HL-60 (cell line): ENCODE data around the gene MRPS7.

Source experiments
- DNase-seq, 2 experiments: peaks; one replicate each; pipeline ENCODE4 v3.0.0-alpha.2; 2010 to 2020; ENCODE audit warnings: low read depth in 1 of 2, low spot score in 1 of 2
- H3K27ac ChIP-seq: fragments of 250-450 bp; sonication (Bioruptor Pico); replicated peaks from 2 replicates; pipeline ENCODE4 v1.5.1; 2020; ENCODE audit warnings: mild to moderate bottlenecking, moderate library complexity
- H3K27me3 ChIP-seq: fragments of 250-450 bp; sonication (Bioruptor Pico); 2 replicates; pipeline ENCODE4 v1.5.1; 2021; ENCODE audit warnings: mild to moderate bottlenecking, moderate library complexity; ENCODE audit not compliant: insufficient read depth, poor library complexity, severe bottlenecking
- H3K4me3 ChIP-seq: replicated peaks from 2 replicates; pipeline ENCODE4 v1.5.1; 2011; ENCODE audit warnings: mild to moderate bottlenecking, control low read depth, low read length; ENCODE audit not compliant: insufficient read depth
- CTCF ChIP-seq: IDR thresholded peaks from one replicate; pipeline ENCODE4 v1.5.1; 2011; ENCODE audit warnings: low read length, control low read depth, inconsistent platforms; ENCODE audit not compliant: insufficient read depth
- GABPA ChIP-seq: IDR thresholded peaks from 2 replicates; pipeline ENCODE4 v1.6.1; 2012; ENCODE audit warnings: low read depth
- POLR2AphosphoS5 ChIP-seq: IDR thresholded peaks from 2 replicates; pipeline ENCODE4 v1.6.1; 2012; ENCODE audit warnings: low read depth
- REST ChIP-seq: IDR thresholded peaks from 2 replicates; pipeline ENCODE4 v1.6.1; 2012; ENCODE audit warnings: low read depth; ENCODE audit not compliant: insufficient replicate concordance
- SPI1 ChIP-seq: IDR thresholded peaks from 2 replicates; pipeline ENCODE4 v1.6.1; 2012; ENCODE audit warnings: low read depth, mild to moderate bottlenecking, borderline replicate concordance

The MRPS7 gene

GRCh38 chr17:75267411-75268232, 5.9 kb downstream of the MRPS7 start:
- H3K27me3 ChIP-seq: no peaks in the 10 kb centered on the region
- TF ChIP-seq POLR2AphosphoS5 (peak; percentile 63), SPI1 (no peak)
- no peak overlapping the region for H3K4me3 ChIP-seq
- peak overlapping the region; percentile 76 for H3K27ac ChIP-seq
- DNase-seq: peak; percentile 70 to 73

- Histone ChIP-seq H3K4me3 (peak overlapping the region; percentile 74), H3K27ac (peak overlapping the region; percentile 88), H3K27me3 (no peaks in the 10 kb centered on the region)
- DNase-seq: no peak
- TF ChIP-seq REST (no peak), POLR2AphosphoS5 (no peak), CTCF (no peak)
Observed at GRCh38 chr17:75269844-75270217, 8.2 kb downstream of the MRPS7 start.

GRCh38 chr17:75270218-75270965, 8.7 kb downstream of the MRPS7 start:
- Histone ChIP-seq H3K27me3 (no peaks in the 10 kb centered on the region), H3K4me3 (peak overlapping the region; percentile 74), H3K27ac (peak overlapping the region; percentile 88)
- DNase-seq: peak; percentile 73 to 86
- peak; percentile 33 for TF ChIP-seq REST
- TF ChIP-seq GABPA: no peak
- peak; percentile 0 for TF ChIP-seq CTCF
- TF ChIP-seq POLR2AphosphoS5: peak; percentile 67

GRCh38 chr17:75270966-75271232, 9.2 kb downstream of the MRPS7 start, which contains the start of gene MIF4GD:
Gene MIF4GD, minus strand, starts transcription at chr17:75271231. Its CDS starts 1,036 bp downstream, at chr17:75270195.
- Histone ChIP-seq H3K4me3 (peak within 1 kb of the TSS; percentile 74), H3K27me3 (no peaks in the 10 kb centered on the region), H3K27ac (peak within 1 kb of the TSS; percentile 98)
- no peak for DNase-seq
- TF ChIP-seq REST (no peak), POLR2AphosphoS5 (no peak), GABPA (no peak), CTCF (no peak), SPI1 (no peak)
